H1 (cell line): ENCODE data around the gene MEIS2. TPM values are rescaled to one million over a fixed set of nuclear protein-coding genes. Genes with fewer than 3 reads are reported as not detected.

Source experiments
- CTCF ChIA-PET: fragments of 300-600 bp; sonication (Branson Sonifier 250); formaldehyde crosslinking; loops from one replicate; lab custom pipeline; 2021; ENCODE audit not compliant: partially characterized antibody; lab: Charles Lee
- POLR2A ChIA-PET: fragments of 300-600 bp; sonication (Branson Sonifier 250); formaldehyde crosslinking; loops from one replicate; lab custom pipeline; 2021; ENCODE audit warnings: inconsistent platforms; ENCODE audit not compliant: partially characterized antibody; lab: Charles Lee
- DNase-seq, 2 experiments: peaks; one replicate each; pipeline versions ENCODE4 v3.0.0 to v3.0.0-alpha.2; 2010 to 2022; ENCODE audit warnings: low spot score in 2 of 2, low read depth in 1 of 2, mixed read lengths in 1 of 2
- FAIRE-seq: peaks from 2 replicates; lab custom pipeline; 2011; peaks lifted over from hg19 to GRCh38; lab: Jason Lieb, UNC
- H2AFZ ChIP-seq: 2 replicates; pipeline ENCODE4 v1.8.1; 2012; ENCODE audit warnings: low read length, inconsistent platforms
- H2AK5ac ChIP-seq: 2 replicates; pipeline ENCODE4 v1.6.1; 2013; ENCODE audit warnings: low read depth, low read length
- H2BK120ac ChIP-seq: replicated peaks from 2 replicates; pipeline ENCODE3; 2013; ENCODE audit warnings: low read depth, low read length, inconsistent platforms
- H2BK12ac ChIP-seq: 2 replicates; pipeline ENCODE4 v1.6.1; 2013; ENCODE audit warnings: low read depth, low read length
- H2BK15ac ChIP-seq: 2 replicates; pipeline ENCODE4 v1.6.1; 2013; ENCODE audit warnings: low read length
- H2BK20ac ChIP-seq: 2 replicates; pipeline ENCODE4 v1.6.1; 2013; ENCODE audit warnings: low read length
- H2BK5ac ChIP-seq: 2 replicates; pipeline ENCODE4 v1.6.1; 2013; ENCODE audit warnings: low read depth, low read length
- H3K14ac ChIP-seq: 2 replicates; pipeline ENCODE4 v1.6.1; 2013; ENCODE audit warnings: inconsistent platforms; ENCODE audit not compliant: insufficient read length
- H3K18ac ChIP-seq: 2 replicates; pipeline ENCODE4 v1.6.1; 2013; ENCODE audit warnings: low read length; ENCODE audit errors: extremely low read depth
- H3K23ac ChIP-seq: 2 replicates; pipeline ENCODE4 v1.6.1; 2013; ENCODE audit warnings: inconsistent platforms; ENCODE audit not compliant: insufficient read length
- H3K23me2 ChIP-seq: 2 replicates; pipeline ENCODE4 v1.6.1; 2013; ENCODE audit warnings: low read depth, low read length
- H3K27ac ChIP-seq: 2 replicates; pipeline ENCODE4 v1.6.1; 2011; ENCODE audit warnings: low read depth, low read length, inconsistent platforms
- H3K27me3 ChIP-seq, 4 experiments: replicated peaks in 1 of 4; 1 replicate in 1 of 4; 2 replicates in 3 of 4; pipeline versions ENCODE4 v1.6.1 to v1.8.1; 2011 to 2013; ENCODE audit warnings: low read length in 3 of 4, mild to moderate bottlenecking in 3 of 4, inconsistent platforms in 2 of 4, mixed read lengths in 2 of 4, moderate library complexity in 1 of 4; ENCODE audit not compliant: control insufficient read depth in 3 of 4, insufficient read depth in 3 of 4; ENCODE audit errors: extremely low read depth in 1 of 4
- H3K36me3 ChIP-seq, 4 experiments: 2 replicates each; pipeline versions ENCODE4 v1.6.1 to v1.8.1; 2011 to 2013; ENCODE audit warnings: mild to moderate bottlenecking in 4 of 4, low read length in 3 of 4, moderate library complexity in 2 of 4, control low read depth in 1 of 4, inconsistent platforms in 1 of 4; ENCODE audit not compliant: insufficient read depth in 4 of 4, control insufficient read depth in 2 of 4
- H3K4ac ChIP-seq: replicated peaks from 2 replicates; pipeline ENCODE3; 2013; ENCODE audit warnings: low read length, low read depth, mixed read lengths, inconsistent platforms; ENCODE audit not compliant: insufficient read length
- H3K4me1 ChIP-seq, 4 experiments: replicated peaks in 1 of 4; 1 replicate in 1 of 4; 2 replicates in 3 of 4; pipeline versions ENCODE4 v1.6.1 to v1.8.1; 2011 to 2013; ENCODE audit warnings: low read length in 3 of 4, inconsistent platforms in 2 of 4, mixed read lengths in 1 of 4; ENCODE audit not compliant: insufficient read depth in 4 of 4, control insufficient read depth in 3 of 4
- H3K4me2 ChIP-seq, 2 experiments: 2 replicates each; pipeline versions ENCODE4 v1.6.1 to v1.8.1; 2011 to 2013; ENCODE audit warnings: low read depth in 2 of 2, low read length in 2 of 2, control low read depth in 1 of 2, inconsistent platforms in 1 of 2, mild to moderate bottlenecking in 1 of 2; ENCODE audit not compliant: insufficient read depth in 1 of 2
- H3K4me3 ChIP-seq, 4 experiments: fragments of 200-600, 300-600 bp in 1 of 4; sonication (generic), shearing (Covaris generic), sonication (Bioruptor Twin) in 1 of 4; 2 replicates each; pipeline versions ENCODE4 v1.5.1 to v1.8.1; 2011 to 2016; ENCODE audit warnings: low read length in 4 of 4, low read depth in 3 of 4, control low read depth in 2 of 4, inconsistent platforms in 2 of 4, mild to moderate bottlenecking in 2 of 4, mixed read lengths in 1 of 4, moderate library complexity in 1 of 4; ENCODE audit not compliant: insufficient read depth in 2 of 4; ENCODE audit errors: extremely low read depth in 1 of 4
- H3K56ac ChIP-seq: replicated peaks from 2 replicates; pipeline ENCODE3; 2013; ENCODE audit warnings: low read depth, mild to moderate bottlenecking, mixed read lengths, low read length, inconsistent platforms; ENCODE audit not compliant: insufficient read length
- H3K79me1 ChIP-seq: 2 replicates; pipeline ENCODE4 v1.6.1; 2013; ENCODE audit warnings: low read depth, low read length, control low read depth
- H3K79me2 ChIP-seq, 2 experiments: 2 replicates each; pipeline versions ENCODE4 v1.6.1 to v1.8.1; 2012 to 2013; ENCODE audit warnings: low read length in 2 of 2, mild to moderate bottlenecking in 2 of 2, inconsistent platforms in 1 of 2; ENCODE audit not compliant: insufficient read depth in 2 of 2, control insufficient read depth in 1 of 2
- H3K9ac ChIP-seq, 4 experiments: replicated peaks in 1 of 4; 1 replicate in 1 of 4; 2 replicates in 3 of 4; pipeline versions ENCODE4 v1.6.1 to v1.8.1; 2011 to 2013; ENCODE audit warnings: low read depth in 3 of 4, low read length in 3 of 4, control low read depth in 2 of 4, mild to moderate bottlenecking in 2 of 4, moderate library complexity in 2 of 4, inconsistent platforms in 1 of 4; ENCODE audit errors: extremely low read depth in 1 of 4
- H3K9me3 ChIP-seq, 2 experiments: 2 replicates each; pipeline versions ENCODE4 v1.6.1 to v1.8.1; 2012 to 2013; ENCODE audit warnings: mild to moderate bottlenecking in 2 of 2, moderate library complexity in 2 of 2, control low read depth in 1 of 2, inconsistent platforms in 1 of 2, low read depth in 1 of 2, low read length in 1 of 2, mixed read lengths in 1 of 2; ENCODE audit not compliant: insufficient read depth in 2 of 2
- H4K20me1 ChIP-seq, 2 experiments: replicated peaks in 1 of 2; 2 replicates each; pipeline versions ENCODE3 to v1.8.1; 2011 to 2013; ENCODE audit warnings: inconsistent platforms in 2 of 2, low read length in 2 of 2, mild to moderate bottlenecking in 1 of 2; ENCODE audit not compliant: insufficient read depth in 2 of 2, control insufficient read depth in 1 of 2
- H4K5ac ChIP-seq: 2 replicates; pipeline ENCODE4 v1.6.1; 2013; ENCODE audit warnings: low read length, low read depth, mixed read lengths, inconsistent platforms; ENCODE audit not compliant: insufficient read length
- H4K8ac ChIP-seq: 2 replicates; pipeline ENCODE4 v1.8.0; 2013; ENCODE audit warnings: mild to moderate bottlenecking, moderate library complexity, low read length, inconsistent platforms; ENCODE audit not compliant: insufficient read depth; ENCODE audit errors: extremely low read depth
- H4K91ac ChIP-seq: replicated peaks from 2 replicates; pipeline ENCODE3; 2013; ENCODE audit warnings: low read length, mixed read lengths, inconsistent platforms; ENCODE audit not compliant: insufficient read length
- BCL11A ChIP-seq, 2 experiments: IDR thresholded peaks; one replicate each; pipeline ENCODE4 v1.6.1; 2011; ENCODE audit warnings: low read depth in 2 of 2, low read length in 2 of 2, mild to moderate bottlenecking in 2 of 2
- CBX5 ChIP-seq: fragments of 300-800, 300-1000 bp; sonication (generic); IDR thresholded peaks from 2 replicates; pipeline ENCODE4 v1.7.1; 2016; ENCODE audit warnings: antibody characterized with exemption, low read length, low read depth
- CTBP2 ChIP-seq: IDR thresholded peaks from 2 replicates; pipeline ENCODE4 v1.7.0; 2011; ENCODE audit warnings: borderline replicate concordance, mild to moderate bottlenecking, moderate library complexity, mixed read lengths, low read length; ENCODE audit not compliant: insufficient read depth, insufficient read length
- EGR1 ChIP-seq: IDR thresholded peaks from 2 replicates; pipeline ENCODE4 v1.6.1; 2011; ENCODE audit warnings: low read depth, low read length, borderline replicate concordance
- HDAC6 ChIP-seq: IDR thresholded peaks from one replicate; pipeline ENCODE4 v1.7.1; 2012; ENCODE audit warnings: low read depth, mild to moderate bottlenecking, inconsistent platforms, low read length, moderate library complexity
- KDM1A ChIP-seq: fragments of 200-600, 300-600 bp; sonication (generic); IDR thresholded peaks from 2 replicates; pipeline ENCODE4 v1.7.1; 2016; ENCODE audit warnings: mild to moderate bottlenecking, low read length, borderline replicate concordance
- SP4 ChIP-seq: IDR thresholded peaks from 2 replicates; pipeline ENCODE4 v1.6.1; 2012; ENCODE audit warnings: low read length, inconsistent platforms
- TCF12 ChIP-seq: IDR thresholded peaks from 2 replicates; pipeline ENCODE4 v1.6.1; 2011; ENCODE audit warnings: low read depth, mild to moderate bottlenecking, low read length
- WGBS, 2 experiments: shearing (Covaris generic) in 1 of 2; methylation state at CpG; one replicate each; pipeline versions ENCODE4 v1.1.6 to v1.1.7; 2013 to 2015; ENCODE audit warnings: low lambda C conversion rate in 2 of 2, mixed read lengths in 2 of 2, inconsistent platforms in 1 of 2, low coverage in 1 of 2, missing lambda C conversion rate in 1 of 2; ENCODE audit not compliant: insufficient replicate concordance in 2 of 2, insufficient coverage in 1 of 2, insufficient read length in 1 of 2; ENCODE audit errors: extremely low coverage in 1 of 2, missing lambda C conversion rate in 1 of 2; 5-methylcytosine and 5-hydroxymethylcytosine counted together
- polyA plus RNA-seq, 7 experiments: library from polyadenylated mRNA; depleted of rRNA in 3 of 7; stranded (reverse) in 5 of 7; unstranded in 2 of 7; fragments of >200 nt in 5 of 7; fragments of 200-250 nt in 2 of 7; gene quantifications; 1 replicate in 5 of 7; 2 replicates in 1 of 7; 4 replicates in 1 of 7; pipeline versions ENCODE4 v1.2.1 to v1.2.3, GENCODE V29; 2011 to 2013; ENCODE audit warnings: missing spikeins in 2 of 7, mixed read lengths in 2 of 7
- total RNA-seq: library from RNA; stranded (reverse); fragmentation: NEBNext Ultra II Directional; extraction: Animal tissue kit (Norgen Biotek cat#: 25700); gene quantifications from 2 replicates; pipeline ENCODE4 v1.2.1, GENCODE V29; 2021
- TF ChIP-seq, protein P1 (sequence below): IDR thresholded peaks from 2 replicates; pipeline ENCODE4 v1.6.1; 2012; ENCODE audit warnings: inconsistent platforms

Gene MEIS2
- total and polyA plus RNA-seq, 2 of the 8 experiments (the other 6 are each of a cell fraction or from before 2014, with no cell fraction given): 0.22 to 1.2 TPM

GRCh38 chr15:37088436-37088835, 11.9 kb downstream of the MEIS2 start:
- FAIRE-seq (no peak), DNase-seq (no peak)
- H2BK20ac ChIP-seq: no peak overlapping the region
- WGBS, 2 experiments: 88% methylated on average over 2 of the region's 2 CpGs; no CpG with 5 or more reads in 1 of the 2 experiments
- H3K9me3 ChIP-seq: no peaks in the 10 kb centered on the region
- H2AFZ ChIP-seq: no peak overlapping the region
- no peaks in the 10 kb centered on the region for H3K79me2 ChIP-seq
- no peaks in the 10 kb centered on the region; a peak in 1 of 8 replicates for H3K36me3 ChIP-seq
- no peak overlapping the region for H3K56ac ChIP-seq
- H2BK120ac ChIP-seq: no peak overlapping the region
- no peak overlapping the region for H2BK5ac ChIP-seq
- H4K91ac ChIP-seq: no peak overlapping the region
- no peak overlapping the region for H3K23ac ChIP-seq
- H2AK5ac ChIP-seq: no peak overlapping the region
- CTCF ChIA-PET: no interaction called here
- H3K4ac ChIP-seq: no peak overlapping the region
- H3K14ac ChIP-seq: no peak overlapping the region
- no peaks in the 10 kb centered on the region for H3K23me2 ChIP-seq
- H3K4me1 ChIP-seq: peaks cover 3 to 10% (median 6%) of the 10 kb centered on the region in 4 experiments; a peak in 5 of 7 replicates
- no peak overlapping the region for H4K5ac ChIP-seq
- no peak overlapping the region for H3K9ac ChIP-seq
- no peak for TF ChIP-seq CTBP2
- no peak for TF ChIP-seq CBX5
- TF ChIP-seq, protein P1, sequence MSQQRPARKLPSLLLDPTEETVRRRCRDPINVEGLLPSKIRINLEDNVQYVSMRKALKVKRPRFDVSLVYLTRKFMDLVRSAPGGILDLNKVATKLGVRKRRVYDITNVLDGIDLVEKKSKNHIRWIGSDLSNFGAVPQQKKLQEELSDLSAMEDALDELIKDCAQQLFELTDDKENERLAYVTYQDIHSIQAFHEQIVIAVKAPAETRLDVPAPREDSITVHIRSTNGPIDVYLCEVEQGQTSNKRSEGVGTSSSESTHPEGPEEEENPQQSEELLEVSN: no peak
- TF ChIP-seq TCF12: no peak
- no peak for TF ChIP-seq HDAC6
- TF ChIP-seq SP4: no peak
- TF ChIP-seq KDM1A: no peak
- TF ChIP-seq EGR1: no peak
- TF ChIP-seq BCL11A (IDR thresholded peaks at IDR 0.05; ENCODE audit: low read depth in 2 of 2, low read length in 2 of 2): no peak
- H2BK12ac ChIP-seq: no peak overlapping the region
- POLR2A ChIA-PET: no interaction called here
- H4K20me1 ChIP-seq: no peaks in the 10 kb centered on the region
- H2BK15ac ChIP-seq: no peak overlapping the region
- H3K18ac ChIP-seq: no peak overlapping the region
- H4K8ac ChIP-seq: no peak overlapping the region
- H3K27me3 ChIP-seq: peaks cover 8 to 16% (median 13%) of the 10 kb centered on the region in 4 experiments
- no peak overlapping the region for H3K27ac ChIP-seq
- H3K4me3 ChIP-seq: no peak overlapping the region
- H3K79me1 ChIP-seq: no peaks in the 10 kb centered on the region
- no peak overlapping the region for H3K4me2 ChIP-seq
